SW480 (cell line): ENCODE results near the gene RESF1.
"Not testable (repeated sequence)": the region's sequence is repeated elsewhere in the genome, so short reads cannot be mapped to it uniquely, and the experiment has no call there.

Experiments
- DNase-seq: peaks from one replicate; pipeline ENCODE4 v3.0.0-alpha.2; 2016; ENCODE audit warnings: low spot score

RESF1 gene, protein sequence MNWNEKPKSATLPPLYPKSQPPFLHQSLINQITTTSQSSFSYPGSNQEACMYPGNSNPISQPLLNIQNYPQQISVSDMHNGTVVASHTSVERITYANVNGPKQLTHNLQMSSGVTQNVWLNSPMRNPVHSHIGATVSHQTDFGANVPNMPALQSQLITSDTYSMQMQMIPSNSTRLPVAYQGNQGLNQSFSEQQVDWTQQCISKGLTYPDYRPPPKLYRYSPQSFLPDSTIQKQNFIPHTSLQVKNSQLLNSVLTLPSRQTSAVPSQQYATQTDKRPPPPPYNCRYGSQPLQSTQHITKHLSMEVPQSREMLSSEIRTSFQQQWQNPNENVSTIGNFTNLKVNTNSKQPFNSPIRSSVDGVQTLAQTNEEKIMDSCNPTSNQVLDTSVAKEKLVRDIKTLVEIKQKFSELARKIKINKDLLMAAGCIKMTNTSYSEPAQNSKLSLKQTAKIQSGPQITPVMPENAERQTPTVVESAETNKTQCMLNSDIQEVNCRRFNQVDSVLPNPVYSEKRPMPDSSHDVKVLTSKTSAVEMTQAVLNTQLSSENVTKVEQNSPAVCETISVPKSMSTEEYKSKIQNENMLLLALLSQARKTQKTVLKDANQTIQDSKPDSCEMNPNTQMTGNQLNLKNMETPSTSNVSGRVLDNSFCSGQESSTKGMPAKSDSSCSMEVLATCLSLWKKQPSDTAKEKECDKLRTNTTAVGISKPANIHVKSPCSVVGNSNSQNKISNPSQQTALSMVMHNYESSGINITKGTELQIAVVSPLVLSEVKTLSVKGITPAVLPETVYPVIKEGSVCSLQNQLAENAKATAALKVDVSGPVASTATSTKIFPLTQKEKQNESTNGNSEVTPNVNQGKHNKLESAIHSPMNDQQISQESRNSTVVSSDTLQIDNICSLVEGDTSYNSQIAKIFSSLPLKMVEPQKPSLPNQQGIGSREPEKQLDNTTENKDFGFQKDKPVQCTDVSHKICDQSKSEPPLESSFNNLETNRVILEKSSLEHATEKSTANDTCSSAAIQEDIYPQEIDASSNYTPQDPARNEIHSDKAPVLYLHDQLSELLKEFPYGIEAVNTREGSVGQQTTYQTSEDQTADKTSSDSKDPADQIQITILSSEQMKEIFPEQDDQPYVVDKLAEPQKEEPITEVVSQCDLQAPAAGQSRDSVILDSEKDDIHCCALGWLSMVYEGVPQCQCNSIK (N-terminal part only)

DNA sequence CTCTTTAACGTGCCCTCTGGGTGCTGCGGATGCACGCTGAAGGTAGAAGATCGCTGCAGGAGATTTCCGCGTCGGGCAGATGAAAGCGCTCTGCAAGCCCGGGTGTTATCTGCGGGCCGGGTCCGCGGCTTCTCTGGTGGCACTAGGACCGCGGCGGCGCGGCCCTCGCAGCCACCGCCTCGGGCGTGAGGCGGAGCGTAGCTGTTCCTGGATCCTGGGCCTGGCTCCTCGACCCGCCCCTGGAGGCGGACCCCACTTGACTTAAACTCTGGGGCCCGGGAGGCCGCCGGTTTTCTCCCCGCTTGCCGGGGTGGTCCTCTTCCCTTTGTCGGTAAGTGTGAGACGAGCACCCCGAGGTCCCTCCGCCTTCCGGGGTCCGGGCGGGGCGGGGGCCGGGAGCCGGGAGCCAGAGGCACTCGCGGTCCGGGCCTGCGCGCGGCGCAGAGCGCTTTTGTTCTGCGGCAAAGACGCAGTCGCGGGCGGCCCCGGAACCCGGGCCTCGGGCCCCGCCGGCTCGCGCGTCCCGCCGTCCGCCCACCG lies at the start of gene RESF1:
RESF1 (plus strand) TSS at position 255 of the 540 bp plus-strand sequence. CDS start 21,541 bp downstream, outside the sequence.
- peak; percentile 94 for DNase-seq

DNA sequence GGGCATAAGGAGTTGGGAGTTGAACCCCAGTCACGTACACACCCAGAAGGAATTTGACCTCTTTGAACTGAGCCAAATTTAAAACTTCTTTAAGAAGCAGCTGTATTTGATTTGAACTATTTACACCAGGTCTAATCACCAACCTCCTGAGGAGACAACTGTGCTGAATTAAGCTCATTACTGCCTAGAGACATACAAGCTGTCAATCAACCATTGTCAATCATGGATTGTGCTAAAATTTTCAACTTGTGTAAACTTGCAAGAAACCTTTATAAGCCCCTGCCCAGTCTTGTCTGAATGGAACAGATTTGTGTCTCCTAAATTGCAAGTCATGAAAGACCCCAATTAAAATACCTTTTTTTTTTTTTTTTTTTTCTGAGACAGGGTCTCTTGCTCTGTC lies 44.3 kb upstream of the RESF1 start:
- DNase-seq, result no peak

DNA sequence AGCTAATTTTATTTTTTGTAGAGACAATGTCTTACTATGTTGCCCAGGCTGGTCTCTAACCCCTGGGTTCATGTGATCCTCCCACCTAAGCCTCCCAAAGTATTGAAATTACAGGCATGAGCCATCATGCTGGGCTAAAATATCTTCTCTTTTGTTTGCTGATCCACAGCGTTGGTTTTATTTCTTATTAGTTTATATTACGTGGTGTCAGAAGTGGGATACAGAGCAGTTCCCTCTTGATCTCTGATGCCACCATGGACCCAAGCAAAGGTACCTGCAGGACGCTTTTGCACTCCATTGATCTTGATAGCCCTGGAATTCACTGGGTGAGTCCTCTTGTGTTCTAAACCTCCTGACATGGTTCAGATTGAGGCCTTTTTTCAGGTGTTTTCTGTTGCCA lies 43.8 kb upstream of the RESF1 start:
- no peak for DNase-seq

DNA sequence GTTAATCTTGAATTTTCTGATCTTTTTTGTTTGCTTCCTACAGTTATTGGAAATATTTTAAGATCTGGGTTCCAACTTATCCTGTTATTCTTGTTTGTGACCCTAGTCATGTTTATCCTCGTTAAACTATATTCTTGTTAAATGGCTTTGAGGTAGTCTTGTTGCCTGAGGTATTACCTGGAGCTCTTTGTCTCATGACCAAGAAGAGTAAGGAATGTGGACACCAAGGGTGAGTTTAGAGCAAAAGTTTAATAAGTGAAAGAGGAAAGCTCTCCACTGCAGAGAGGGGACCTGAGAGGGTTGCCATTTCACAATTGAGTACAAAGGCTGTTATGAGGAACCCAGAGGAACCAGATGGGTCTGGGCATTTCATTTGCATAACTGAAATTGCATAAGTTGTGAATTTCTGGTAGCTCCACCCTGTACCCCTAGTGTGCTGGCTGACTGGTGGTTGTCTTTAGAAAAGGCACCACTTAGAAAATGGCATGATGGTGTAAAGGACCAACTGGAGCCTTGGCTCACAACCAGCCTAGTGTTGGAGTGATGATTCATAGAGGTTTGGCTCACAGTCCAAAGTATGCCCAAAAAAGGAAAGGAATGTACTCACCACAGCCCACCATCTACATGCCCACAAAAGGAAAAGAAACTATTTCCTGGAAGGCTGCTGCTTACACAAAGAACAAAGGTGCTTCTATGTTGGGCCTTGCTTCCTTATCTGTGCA lies 36.7 kb upstream of the RESF1 start:
- peak; percentile 39 for DNase-seq

DNA sequence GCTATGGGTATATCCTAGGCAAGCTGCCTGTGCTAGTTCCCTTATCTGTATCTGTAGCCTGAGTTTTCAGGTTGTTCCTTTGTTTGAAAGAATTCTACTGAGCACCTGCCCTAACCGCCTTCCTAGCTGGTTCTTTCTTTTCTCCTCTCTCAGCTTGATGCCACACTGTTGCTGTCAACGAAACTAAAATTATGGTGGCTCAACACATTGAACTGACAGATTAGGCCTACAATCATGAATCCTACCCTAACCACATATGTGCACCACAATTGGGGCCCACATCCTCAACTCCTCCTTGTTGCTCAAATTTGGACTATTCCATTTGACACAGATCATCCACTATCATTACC lies 36.2 kb upstream of the RESF1 start:
- no peak for DNase-seq

DNA sequence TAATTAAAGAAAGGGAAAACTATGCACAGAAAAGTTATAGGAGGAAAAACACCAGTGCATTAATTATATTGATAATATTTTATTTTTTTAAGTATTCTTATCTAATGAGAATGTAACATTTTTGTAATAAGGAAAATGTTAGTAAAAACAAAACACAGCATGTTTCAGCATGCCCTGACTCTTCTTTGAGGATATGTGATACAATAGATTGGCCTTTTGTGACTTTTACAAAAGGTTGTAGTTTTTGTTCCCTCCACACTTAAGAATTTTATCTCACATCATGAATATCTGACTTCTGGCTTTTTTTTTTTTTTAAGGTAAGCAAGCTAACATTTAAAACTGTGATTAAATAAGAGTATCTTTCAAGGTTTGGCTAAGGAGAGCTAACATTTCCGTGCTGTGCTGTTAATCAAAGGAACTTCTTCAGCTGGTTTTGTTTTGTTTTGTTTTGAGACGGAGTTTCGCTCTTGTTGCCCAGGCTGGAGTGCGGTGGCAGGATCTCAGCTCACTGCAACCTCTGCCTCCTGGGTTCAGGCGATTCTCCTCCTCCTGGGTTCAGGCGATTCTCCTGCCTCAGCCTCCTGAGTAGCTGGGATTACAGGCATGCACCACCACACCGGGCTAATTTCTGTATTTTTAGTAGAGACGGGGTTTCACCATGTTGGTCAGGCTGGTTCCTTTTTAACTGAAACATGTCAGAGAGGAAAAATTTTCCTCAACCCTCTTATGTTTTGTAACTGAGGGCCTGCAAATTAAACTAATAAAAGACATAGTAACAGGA lies 30.8 kb upstream of the RESF1 start:
- no peak for DNase-seq

DNA sequence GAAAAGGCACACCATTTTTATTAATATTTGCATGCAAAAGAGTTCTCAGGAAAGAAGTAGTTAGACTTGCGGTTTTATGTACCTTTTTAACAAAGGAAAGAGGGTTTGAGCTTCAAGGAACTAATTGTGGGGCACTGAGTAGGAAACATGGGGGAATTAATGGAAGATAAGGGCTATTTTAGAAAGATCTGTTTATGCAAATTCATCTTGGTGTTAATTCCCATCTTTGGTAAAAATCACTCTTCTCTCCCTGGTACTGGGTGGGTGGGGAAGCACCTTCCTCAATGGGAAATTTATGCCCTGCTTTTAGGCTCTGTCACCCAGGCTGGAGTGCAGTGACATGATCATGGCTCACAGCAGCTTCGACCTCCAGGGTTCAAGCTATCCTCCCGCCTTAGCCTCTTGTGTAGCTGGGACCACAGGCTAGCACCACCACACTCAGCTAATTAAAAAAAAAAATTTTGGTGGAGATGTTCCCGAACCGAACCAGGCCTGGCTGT lies 30.1 kb upstream of the RESF1 start:
- DNase-seq, result no peak

DNA sequence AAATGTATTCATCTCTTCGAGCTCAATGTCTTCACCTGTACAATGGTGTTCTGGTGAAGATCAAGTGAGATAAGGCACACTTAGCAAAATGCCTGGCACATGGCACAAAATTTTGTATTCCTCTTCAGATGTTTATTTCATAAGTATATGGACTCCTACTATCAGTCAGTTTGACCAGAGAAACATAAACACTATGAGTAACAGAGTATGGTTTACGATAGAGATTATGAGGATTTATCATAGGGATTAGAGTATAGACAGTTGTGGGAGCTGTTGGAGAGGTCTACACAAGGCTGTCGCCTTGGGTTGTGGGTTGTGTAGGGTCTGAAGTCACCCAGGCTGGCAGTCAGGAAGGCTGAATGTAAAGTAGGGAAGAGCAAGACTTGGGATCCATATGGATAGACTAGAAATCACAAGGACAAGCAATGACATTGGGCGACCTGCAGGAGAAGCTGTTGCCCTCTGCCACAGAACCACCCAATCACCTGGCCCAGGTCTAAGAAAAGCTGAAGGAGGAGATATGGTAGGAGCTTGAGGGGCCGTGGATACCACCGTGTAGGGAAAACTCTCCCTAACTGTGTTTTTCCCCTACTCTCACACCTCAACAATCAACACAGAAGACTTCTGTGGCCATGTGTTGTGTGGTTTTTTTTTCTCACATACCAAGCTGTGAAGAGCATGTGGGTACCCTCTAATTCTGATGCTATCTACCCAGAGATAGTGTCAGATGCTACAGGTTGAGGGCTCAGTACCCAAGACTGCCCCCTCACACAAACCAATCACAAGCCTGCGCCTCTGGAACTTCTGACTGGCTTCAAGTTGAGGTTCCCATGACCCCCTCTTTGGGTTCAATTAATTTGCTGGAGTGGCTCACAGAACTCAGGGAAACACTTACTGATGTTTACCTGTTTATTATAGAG lies 27.2 kb upstream of the RESF1 start:
- DNase-seq, result no peak

DNA sequence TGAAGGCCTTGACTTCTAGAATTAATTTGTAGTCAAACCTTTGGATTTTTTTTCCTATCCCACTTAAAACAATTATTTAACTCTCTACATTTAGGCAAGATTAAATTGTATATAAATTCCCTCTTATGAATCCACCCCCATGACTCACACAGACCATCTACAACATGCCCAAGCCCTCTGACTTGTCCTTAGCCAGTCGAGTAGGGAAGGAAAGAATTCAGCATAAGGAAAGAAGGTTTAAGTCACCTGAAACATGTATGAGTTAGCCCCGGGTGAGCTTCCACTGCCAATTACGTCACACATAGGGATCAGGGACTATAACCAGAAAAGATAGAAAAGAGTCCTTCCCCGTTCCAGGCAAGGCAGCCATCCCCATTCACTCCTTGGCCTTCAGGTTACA lies 14.9 kb upstream of the RESF1 start:
- no peak for DNase-seq

DNA sequence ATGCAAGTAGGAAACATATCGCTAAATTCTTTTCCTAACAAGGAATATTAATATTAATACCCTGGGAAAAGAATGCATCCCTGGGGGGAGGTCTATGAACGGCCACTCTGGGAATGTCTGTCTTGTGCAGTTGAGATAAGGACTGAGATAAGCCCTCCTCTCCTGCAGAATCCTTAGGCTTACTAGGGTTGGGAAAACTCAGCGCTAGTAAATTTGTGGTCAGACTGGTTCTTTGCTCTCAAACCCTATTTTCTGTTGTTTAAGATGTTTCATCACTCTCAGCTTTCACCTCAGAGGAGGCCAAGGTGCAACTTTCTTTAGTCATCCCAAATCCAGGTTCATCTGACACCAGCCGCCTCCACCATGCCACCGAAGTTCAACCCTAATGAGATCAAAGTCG lies 11.2 kb upstream of the RESF1 start:
- DNase-seq, result no peak

DNA sequence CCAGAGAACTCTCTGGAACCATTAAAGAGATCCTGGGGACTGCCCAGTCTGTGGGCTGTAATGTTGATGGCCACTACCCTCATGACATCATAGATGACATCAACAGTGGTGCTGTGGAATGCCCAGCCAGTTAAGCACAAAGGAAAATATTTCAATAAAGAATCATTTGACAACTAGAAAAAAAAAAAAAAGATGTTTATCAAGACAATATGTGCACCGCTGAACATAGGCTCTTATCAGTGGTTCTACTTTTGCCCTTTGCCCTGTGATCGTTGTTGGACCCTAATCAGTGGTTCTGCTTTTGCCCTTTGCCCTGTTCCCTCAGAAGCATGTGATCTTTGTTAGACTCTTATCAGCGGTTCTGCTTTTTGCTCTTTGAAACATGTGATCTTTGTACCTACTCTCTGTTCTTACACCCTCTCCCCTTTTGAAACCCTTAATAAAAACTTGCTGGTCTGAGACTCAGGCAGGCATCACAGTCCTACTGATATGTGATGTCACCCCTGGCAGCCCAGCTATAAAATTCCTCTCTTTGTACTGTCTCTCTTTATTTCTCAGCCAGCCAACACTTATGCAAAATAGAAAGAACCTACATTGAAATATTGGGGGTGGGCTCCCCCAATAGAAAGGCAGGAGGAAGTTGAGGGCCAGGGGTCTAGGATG lies 10.4 kb upstream of the RESF1 start:
- not testable (repeated sequence) for DNase-seq

DNA sequence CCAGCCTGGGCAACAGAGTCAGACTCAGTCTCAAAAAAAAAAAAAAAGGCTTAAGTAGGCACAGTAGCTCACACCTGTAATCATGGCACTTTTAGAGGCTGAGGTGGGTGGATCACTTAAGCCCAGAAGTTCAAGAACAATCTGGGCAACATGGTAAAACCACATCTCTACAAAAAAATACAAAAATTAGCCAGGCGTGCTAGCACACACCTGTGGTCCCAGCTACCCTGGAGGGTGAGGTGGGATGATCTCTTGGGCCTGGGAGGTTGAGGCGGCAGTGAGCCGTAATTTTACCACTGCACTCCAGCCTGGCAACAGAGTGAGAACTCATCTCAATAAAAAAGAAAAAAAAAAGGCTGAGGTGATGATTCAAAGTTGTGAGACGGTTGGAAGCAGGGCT lies 9.1 kb upstream of the RESF1 start:
- no peak for DNase-seq

DNA sequence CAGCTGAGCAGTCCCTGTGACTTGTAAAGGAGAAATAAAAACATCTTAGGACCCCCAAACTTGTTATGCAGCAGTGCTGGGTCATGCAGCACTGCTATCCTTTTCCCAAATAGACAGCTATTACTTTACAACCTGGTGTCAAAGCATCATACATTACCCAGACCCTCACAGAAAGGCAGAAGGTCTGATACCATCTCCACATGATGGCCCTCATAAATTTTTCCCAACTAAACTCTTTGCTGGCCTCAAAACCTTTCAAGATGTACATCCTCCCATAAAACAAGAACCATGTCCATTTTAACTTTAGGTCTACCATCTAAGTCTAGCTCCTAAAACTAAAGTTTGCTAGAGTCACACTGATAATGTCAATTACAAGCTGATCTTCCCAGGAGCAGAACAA lies 8.7 kb upstream of the RESF1 start:
- no peak for DNase-seq

DNA sequence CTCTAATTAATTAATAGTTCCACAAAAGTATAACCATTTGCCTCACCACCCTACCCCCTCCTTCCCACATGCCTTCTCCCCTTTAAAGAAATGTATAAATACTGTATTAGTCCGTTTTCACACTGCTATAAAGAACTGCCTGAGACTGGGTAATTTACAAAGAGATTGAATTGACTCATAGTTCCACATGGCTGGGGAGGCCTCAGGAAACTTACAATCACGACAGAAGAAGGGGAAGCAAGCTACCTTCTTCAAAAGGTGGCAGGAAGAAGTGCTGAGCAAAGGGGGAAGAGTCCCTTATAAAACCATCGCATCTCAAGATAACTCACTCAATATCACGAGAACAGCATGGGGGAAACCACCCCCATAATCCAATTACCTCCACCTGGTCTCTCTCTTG lies 8.2 kb upstream of the RESF1 start:
- no peak for DNase-seq

DNA sequence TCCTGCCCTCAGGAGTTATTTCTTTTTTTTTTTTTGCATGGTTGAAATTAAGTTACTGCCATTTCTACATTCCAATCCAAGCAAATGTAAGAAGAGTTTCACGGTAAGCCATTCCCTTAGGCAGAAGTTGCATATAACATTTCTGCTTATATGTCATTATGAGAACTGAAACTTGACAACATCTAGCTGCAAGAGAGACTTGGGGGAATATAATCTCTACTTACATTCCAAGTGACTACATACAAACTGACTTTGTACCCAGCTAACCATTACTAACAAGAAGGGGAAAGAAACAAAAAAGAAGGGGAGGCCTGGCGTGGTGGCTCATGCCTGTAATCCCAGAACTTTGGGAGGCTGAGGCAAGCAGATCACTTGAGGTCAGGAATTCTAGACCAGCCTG lies 7.3 kb upstream of the RESF1 start:
- no peak for DNase-seq

DNA sequence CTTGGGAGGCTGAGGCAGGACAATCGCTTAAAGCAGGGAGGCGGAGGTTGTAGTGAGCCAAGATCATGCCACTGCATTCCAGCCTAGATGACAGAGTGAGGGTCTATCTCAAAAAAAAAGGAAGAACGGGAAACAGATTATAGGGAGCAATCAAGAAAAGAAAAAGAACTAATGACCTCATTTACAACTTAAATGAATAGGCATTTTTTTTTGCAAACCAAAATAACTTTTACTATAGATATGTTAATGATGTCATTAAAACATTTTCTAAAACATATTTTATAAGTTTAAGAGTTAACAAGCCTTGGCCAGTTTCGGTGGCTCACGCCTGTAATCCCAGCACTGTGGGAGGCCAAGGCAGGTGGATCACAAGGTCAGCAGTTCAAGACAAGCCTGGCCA lies 6.8 kb upstream of the RESF1 start:
- no peak for DNase-seq

DNA sequence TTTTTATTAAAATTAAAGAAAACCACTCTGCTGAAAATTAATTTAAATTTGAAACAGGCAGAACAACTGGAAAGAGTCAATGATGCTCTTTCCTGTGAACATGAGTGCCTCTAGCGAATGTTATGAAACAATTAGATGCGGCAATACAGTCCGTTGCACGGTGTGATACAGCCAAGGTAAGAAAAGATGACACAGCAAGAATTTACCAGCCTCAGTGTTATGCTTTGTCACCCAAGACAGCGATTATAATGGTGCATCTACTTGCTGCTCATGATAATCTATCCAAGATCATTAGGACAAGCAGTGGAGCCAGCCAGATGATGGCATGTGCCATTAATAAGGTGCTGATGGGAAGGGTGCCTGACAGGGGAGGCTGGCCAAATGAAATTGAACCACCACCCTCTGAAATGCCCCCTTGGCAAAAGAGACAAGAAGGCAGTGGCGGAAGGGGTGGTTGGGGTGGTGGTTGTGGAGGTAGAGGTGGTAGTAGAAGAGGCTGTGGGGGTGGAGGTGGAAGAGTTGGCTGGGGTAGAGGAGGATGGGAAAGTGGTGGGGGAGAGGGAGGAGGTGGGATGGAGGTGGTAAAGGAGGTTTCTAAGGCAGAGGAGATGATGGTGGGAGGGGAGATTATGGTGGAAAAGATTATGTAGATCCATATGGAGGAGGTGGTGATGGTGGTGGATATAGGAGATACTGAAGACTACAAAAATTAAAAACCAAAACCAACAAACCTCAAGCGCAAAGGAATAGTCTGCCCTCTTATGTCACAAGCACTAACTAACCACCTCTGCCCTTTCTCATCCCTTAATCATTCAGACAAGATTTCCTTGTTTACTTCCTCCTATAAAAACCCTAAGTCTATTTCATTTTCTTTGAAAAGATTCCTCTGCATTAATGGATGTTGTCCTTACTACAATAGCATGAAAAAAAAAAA lies 4.0 kb upstream of the RESF1 start:
- no peak for DNase-seq
